HG03439 (cell line): ENCODE results near the gene IDUA.

ENCODE experiments used
- ATAC-seq: cut with Tn5 transposase; IDR thresholded peaks from one replicate; pipeline ENCODE4 v1.9.1; 2021; ENCODE audit warnings: mild to moderate bottlenecking, moderate library complexity; ENCODE audit not compliant: unreplicated experiment

IDUA gene

DNA sequence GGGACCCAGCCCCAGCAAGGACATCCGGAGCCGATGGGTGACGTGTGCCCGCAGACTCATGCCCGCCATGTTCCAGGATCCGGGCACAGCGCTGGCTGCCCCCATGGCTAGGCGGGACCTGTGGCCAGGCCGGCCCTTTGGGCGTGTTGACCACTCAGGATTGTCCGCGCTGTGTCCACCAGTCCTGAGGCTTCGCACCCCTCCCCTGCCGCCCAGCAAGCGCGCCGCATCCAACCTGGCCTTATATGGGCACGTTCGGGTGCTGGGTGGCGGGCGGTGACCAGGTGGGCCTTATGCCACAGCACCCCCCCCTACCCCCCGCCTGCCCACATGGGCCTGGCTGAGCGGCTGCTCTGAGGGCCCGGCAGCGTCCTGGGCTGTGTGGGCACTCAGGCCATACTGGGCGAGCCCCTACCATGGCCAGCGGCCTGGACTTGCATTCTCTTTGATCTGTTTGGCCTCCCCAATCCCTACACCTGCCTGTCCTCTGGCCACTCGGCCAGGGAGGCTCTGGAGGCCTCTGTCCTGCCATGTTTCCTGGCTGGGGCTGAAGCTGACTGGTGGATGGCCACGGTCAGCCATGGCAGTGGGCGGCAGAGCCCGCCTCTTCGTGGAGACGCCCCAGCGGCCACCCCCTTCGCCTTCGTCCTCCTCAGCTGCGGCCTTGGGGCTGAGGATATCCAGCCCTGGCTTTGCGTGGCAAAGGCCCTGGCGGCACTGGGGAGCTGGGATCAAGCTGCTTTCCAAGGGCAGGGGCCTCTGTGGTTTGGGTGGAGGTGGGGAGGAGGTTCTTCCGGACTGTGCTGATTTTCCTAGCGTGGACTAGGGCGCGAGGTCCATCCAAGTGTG lies 26.6 kb downstream of the IDUA start:
- no peak for ATAC-seq

- no peak for ATAC-seq
Observed at GRCh38 chr4:1014291-1015167, 27.7 kb downstream of the IDUA start.

DNA sequence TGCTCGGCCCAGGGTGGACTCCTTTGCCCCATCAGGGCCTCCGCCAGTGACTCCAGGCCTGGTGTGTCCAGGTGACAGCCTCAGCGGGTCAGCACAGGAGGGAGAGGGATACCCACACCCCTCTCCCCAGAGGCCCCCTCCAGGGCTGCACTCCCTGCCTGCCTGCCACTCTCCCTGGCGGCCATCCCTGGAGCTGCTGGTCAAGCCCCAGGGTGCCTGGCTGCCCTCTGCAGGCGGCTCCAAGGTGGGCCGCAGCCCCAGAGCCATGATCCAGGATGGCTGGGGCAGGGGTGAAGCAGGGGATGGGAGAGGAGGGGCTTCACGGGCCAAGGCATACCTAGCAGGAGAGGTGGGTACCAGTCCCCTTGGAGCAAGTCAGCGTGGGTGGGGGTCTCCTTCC lies 28.3 kb downstream of the IDUA start:
- ATAC-seq: no peak

GRCh38 chr4:1015746-1016145 lies 28.9 kb downstream of the IDUA start:
- ATAC-seq: no peak

DNA sequence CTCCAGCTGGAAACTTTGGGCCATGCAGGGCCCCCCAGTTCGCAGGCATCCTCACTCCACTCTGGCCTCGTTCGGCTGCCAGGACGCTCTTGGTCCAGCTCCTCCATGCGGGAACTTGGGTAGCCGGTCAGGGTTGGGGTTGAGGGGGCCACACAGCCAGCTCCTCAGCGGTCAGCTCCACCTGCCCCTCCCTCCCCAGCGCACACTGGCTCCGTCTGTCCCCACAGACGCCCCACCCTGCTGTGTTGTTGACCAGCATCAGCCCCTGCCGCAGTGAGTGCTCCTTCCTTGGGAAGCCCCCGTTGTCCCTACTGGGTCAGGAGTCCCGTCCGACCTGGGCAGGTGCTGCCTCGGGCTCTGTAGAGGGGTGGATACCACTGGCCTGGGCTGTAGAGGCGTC lies 30.4 kb downstream of the IDUA start:
- no peak for ATAC-seq

DNA sequence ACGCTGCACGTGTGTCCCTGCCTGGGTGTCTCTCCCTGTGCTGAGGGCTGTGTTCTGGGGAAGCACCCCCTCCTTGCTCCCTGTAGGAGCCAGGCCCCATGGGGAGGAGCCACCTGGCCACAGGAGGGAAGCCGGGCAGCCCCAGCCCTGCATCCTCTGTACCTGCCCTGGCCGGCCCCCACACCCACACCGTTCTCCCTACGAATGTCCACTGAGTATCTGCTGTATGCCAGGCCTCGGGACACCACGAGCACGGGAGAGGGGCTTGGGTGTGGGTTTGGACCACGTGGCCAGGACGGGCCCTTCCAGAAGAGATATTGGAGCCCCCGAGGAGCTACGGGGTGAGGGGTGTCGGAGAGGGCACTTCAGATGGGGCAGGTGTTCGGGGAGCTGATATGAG lies 30.9 kb downstream of the IDUA start:
- ATAC-seq: no peak

GRCh38 chr4:1018147-1019020 lies 31.5 kb downstream of the IDUA start:
- ATAC-seq: no peak

- ATAC-seq: no peak
Observed at GRCh38 chr4:1019320-1019719, 32.5 kb downstream of the IDUA start.

GRCh38 chr4:1019729-1020470 lies 33.1 kb downstream of the IDUA start:
- no peak for ATAC-seq

DNA sequence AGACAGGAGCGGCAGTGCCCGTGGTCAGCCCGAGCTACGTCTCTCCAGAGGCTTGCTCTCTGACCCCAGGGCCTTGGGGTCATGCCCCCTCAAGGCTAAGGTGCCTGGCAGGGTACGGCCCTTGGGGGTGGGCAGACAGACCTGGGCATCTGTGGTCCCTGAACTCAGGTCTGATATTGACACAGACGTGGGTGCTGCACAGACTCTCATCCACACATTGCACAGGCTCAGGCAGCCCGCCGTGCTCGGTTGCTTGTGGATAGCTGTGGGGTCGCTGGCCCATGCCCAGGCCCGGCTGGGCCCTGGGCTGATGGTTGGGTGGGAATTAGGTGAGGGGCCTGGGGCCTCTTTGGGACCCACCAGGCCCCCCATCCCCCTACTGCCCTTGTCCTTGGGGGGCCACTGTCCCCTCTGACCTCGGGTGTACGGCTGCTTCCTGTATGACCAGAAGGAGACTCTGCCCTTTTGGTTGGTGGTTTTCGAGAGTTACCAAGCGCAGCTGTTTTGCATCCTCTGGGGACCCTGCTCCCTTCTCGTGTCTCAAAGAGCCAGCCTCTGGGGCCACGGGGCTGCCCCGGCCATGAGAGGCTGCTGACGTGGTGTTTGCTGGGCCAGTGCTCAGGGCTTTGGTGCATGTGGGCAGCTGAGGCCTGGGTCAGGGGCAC lies 34.7 kb downstream of the IDUA start:
- peak; percentile 67 for ATAC-seq

- ATAC-seq: no peak
Observed at GRCh38 chr4:1022051-1022738, 35.4 kb downstream of the IDUA start.

- ATAC-seq: no peak
Observed at GRCh38 chr4:1022739-1023066, 35.9 kb downstream of the IDUA start.

GRCh38 chr4:1023075-1023640 lies 36.3 kb downstream of the IDUA start:
- ATAC-seq: no peak

GRCh38 chr4:1023895-1024740 lies 37.3 kb downstream of the IDUA start:
- ATAC-seq: no peak

DNA sequence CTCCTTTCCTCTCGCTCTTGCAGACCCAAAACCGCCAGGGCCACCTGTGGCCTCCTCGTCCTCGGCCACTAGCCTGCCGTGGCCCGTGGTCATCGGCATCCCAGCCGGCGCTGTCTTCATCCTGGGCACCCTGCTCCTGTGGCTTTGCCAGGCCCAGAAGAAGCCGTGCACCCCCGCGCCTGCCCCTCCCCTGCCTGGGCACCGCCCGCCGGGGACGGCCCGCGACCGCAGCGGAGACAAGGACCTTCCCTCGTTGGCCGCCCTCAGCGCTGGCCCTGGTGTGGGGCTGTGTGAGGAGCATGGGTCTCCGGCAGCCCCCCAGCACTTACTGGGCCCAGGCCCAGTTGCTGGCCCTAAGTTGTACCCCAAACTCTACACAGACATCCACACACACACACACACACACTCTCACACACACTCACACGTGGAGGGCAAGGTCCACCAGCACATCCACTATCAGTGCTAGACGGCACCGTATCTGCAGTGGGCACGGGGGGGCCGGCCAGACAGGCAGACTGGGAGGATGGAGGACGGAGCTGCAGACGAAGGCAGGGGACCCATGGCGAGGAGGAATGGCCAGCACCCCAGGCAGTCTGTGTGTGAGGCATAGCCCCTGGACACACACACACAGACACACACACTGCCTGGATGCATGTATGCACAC lies 38.2 kb downstream of the IDUA start:
- no peak for ATAC-seq

GRCh38 chr4:1026115-1026514 lies 39.3 kb downstream of the IDUA start:
- peak; percentile 53 for ATAC-seq

- no peak for ATAC-seq
Observed at GRCh38 chr4:1027219-1027914, 40.5 kb downstream of the IDUA start.
